ENCODE data around the gene ADARB1. TPM values are rescaled to one million over a fixed set of nuclear protein-coding genes. Genes with fewer than 3 reads are reported as not detected.

Gene ADARB1
- total and polyA plus RNA-seq, 2 of the 4 experiments (the other 2 are of a cell fraction) = 39.8 to 47.3 TPM

GRCh38 chr21:45183852-45184251 lies 109.5 kb downstream of the ADARB1 start:
- H3K9me1 ChIP-seq (ENCODE audit: insufficient read depth, low read length) = peaks cover 8% of the 10 kb centered on the region
- no peaks in the 10 kb centered on the region; the same call in 1 of the 2 replicates for H3K4me1 ChIP-seq (ENCODE audit: control insufficient read depth, insufficient read depth, low read length)
- ChIA-PET POLR2A (ENCODE audit: unreplicated experiment) (no interaction called here), CTCF (no interaction called here)
- H3K9me3 ChIP-seq (ENCODE audit: control insufficient read depth, insufficient read depth, low read length) = peaks cover 21% of the 10 kb centered on the region
- H4K5ac ChIP-seq (ENCODE audit: low read depth, low read length) = no peak overlapping the region
- H3K36me3 ChIP-seq (ENCODE audit: control insufficient read depth, insufficient read depth, low read length) = peaks cover 59% of the 10 kb centered on the region
- no peak overlapping the region for H3K56ac ChIP-seq (ENCODE audit: extremely low read depth, insufficient read depth, low read length)
- H3K27me3 ChIP-seq (ENCODE audit: control insufficient read depth, insufficient read depth, low read length) = no peaks in the 10 kb centered on the region
- no CpG with 5 or more reads among the region's 2 CpGs for WGBS, 2 experiments (ENCODE audit: extremely low coverage in 2 of 2, insufficient read length in 1 of 2)
- H2AK9ac ChIP-seq (replicated peaks; ENCODE audit: low read depth, low read length, poor library complexity) = no peak overlapping the region
- H3K9ac ChIP-seq (ENCODE audit: low read depth, low read length) = no peak overlapping the region
- no peak overlapping the region for H3K14ac ChIP-seq (replicated peaks; ENCODE audit: low read depth, low read length)
- in situ Hi-C loops (cut with MboI; ENCODE audit: low sequenced_read_pairs) = no loop called here
- H3K18ac ChIP-seq (ENCODE audit: low read depth, low read length) = no peak overlapping the region
- H2BK5ac ChIP-seq (ENCODE audit: low read depth, low read length, poor library complexity, severe bottlenecking) = peak overlapping the region; percentile 22
- no peak overlapping the region for H2BK120ac ChIP-seq (ENCODE audit: low read depth, low read length)
- H2AK5ac ChIP-seq (ENCODE audit: low read depth, low read length) = no peak overlapping the region
- dilution Hi-C loops (cut with HindIII; ENCODE audit: low sequenced_read_pairs, unreplicated experiment) = no loop called here
- intact Hi-C loops (cut with micrococcal nuclease) = no loop called here
- H4K91ac ChIP-seq (ENCODE audit: insufficient read depth, low read depth, low read length) = no peak overlapping the region
- H3K4ac ChIP-seq (ENCODE audit: low read depth, low read length) = no peak overlapping the region
- ATAC-seq (ENCODE audit: low read depth) = peak; percentile 67
- peaks cover 8% of the 10 kb centered on the region for H4K20me1 ChIP-seq (ENCODE audit: insufficient read depth, low read length)
- no peak overlapping the region for H2BK15ac ChIP-seq (ENCODE audit: low read depth, low read length)
- H3K4me3 ChIP-seq (ENCODE audit: insufficient read depth, low read depth, low read length) = no peak overlapping the region
- TF ChIP-seq NFE2L2 (IDR thresholded peaks at IDR 0.05; ENCODE audit: low read depth, low read length) = no peak
- TF ChIP-seq MXI1 (IDR thresholded peaks at IDR 0.05; ENCODE audit: borderline replicate concordance, low read depth, low read length) = no peak
- TF ChIP-seq CEBPB (IDR thresholded peaks at IDR 0.05; ENCODE audit: low read depth, low read length) = no peak
- no peak for TF ChIP-seq USF2 (IDR thresholded peaks at IDR 0.05; ENCODE audit: low read depth, low read length)
- no peak for TF ChIP-seq RFX5 (IDR thresholded peaks at IDR 0.05; ENCODE audit: low read depth, low read length)
- no peak for TF ChIP-seq BHLHE40 (IDR thresholded peaks at IDR 0.05; ENCODE audit: low read depth, low read length)
- no peak for TF ChIP-seq MAZ (IDR thresholded peaks at IDR 0.05; ENCODE audit: borderline replicate concordance, low read depth, low read length)
- TF ChIP-seq RAD21 (IDR thresholded peaks at IDR 0.05; ENCODE audit: low read length) = no peak
- TF ChIP-seq FOS (IDR thresholded peaks at IDR 0.05; ENCODE audit: low read depth, low read length) = no peak
- TF ChIP-seq POLR2A (IDR thresholded peaks at IDR 0.05; ENCODE audit: low read depth, low read length) = no peak
- no peak for TF ChIP-seq RCOR1 (IDR thresholded peaks at IDR 0.05; ENCODE audit: insufficient replicate concordance, low read length)
- TF ChIP-seq CHD1 (IDR thresholded peaks at IDR 0.05; ENCODE audit: low read depth, low read length) = no peak
- no peak for TF ChIP-seq MAFK (IDR thresholded peaks at IDR 0.05; ENCODE audit: low read depth, low read length)
- no peak overlapping the region for H2BK20ac ChIP-seq (ENCODE audit: low read depth, low read length)
- H3K23ac ChIP-seq (ENCODE audit: low read depth, low read length) = no peak overlapping the region
- peaks cover 24 to 41% of the 10 kb centered on the region in 2 experiments for H3K79me1 ChIP-seq (ENCODE audit: low read depth in 1 of 2, low read length in 2 of 2)
- no TSS peak for BruUV-seq (replicated peaks)
- no peak overlapping the region for H3K4me2 ChIP-seq (ENCODE audit: low read depth, low read length)
- no peak overlapping the region for H4K8ac ChIP-seq (ENCODE audit: low read depth in 2 of 2, low read length in 2 of 2)
- DNase-seq = peak; percentile 7
- H2AFZ ChIP-seq (replicated peaks; ENCODE audit: low read length, poor library complexity) = no peak overlapping the region
- H3K27ac ChIP-seq (ENCODE audit: insufficient read depth, low read length) = no peak overlapping the region

Measured in IMR-90 (cell line).